NCI-H524 (cell line): Measurements from ENCODE around the gene TOE1.
"Not testable (repeated sequence)": the region's sequence is repeated elsewhere in the genome, so short reads cannot be mapped to it uniquely, and the experiment has no call there.

Source experiments
- DNase-seq, 2 experiments: peaks; one replicate each; lab custom pipeline; 2025; lab: John Stamatoyannopoulos, UW

Gene TOE1

GRCh38 chr1:45339789-45340558 is at the start of gene TOE1, which contains the start of gene MUTYH:
Gene TOE1 (plus strand): TSS chr1:45340170. CDS start chr1:45340253, 83 bp downstream.
Gene MUTYH (minus strand): TSS chr1:45340440. CDS start chr1:45334505, 5,935 bp downstream.
- peak; percentile 92 for DNase-seq

- DNase-seq = not testable (repeated sequence)
Observed at GRCh38 chr1:45291002-45291401, 49.0 kb upstream of the TOE1 start.

GRCh38 chr1:45291716-45292115 is 48.3 kb upstream of the TOE1 start:
- no peak for DNase-seq

GRCh38 chr1:45297666-45298356 is 42.2 kb upstream of the TOE1 start:
- DNase-seq = no peak

GRCh38 chr1:45299296-45299695 is 40.7 kb upstream of the TOE1 start:
- no peak for DNase-seq

- peak; percentile 47 to 80 for DNase-seq
Observed at GRCh38 chr1:45299981-45300668, 39.8 kb upstream of the TOE1 start.

GRCh38 chr1:45300669-45300997 is 39.3 kb upstream of the TOE1 start:
- no peak for DNase-seq

- DNase-seq = no peak
Observed at GRCh38 chr1:45302505-45303150, 37.3 kb upstream of the TOE1 start.

GRCh38 chr1:45303520-45304310 is 36.3 kb upstream of the TOE1 start:
- peak; percentile 94 to 96 for DNase-seq

- DNase-seq = peak in 1 of 2 experiments; percentile 52
Observed at GRCh38 chr1:45304311-45305081, 35.5 kb upstream of the TOE1 start.

- DNase-seq = no peak
Observed at GRCh38 chr1:45305231-45305630, 34.7 kb upstream of the TOE1 start.

GRCh38 chr1:45306319-45306718 is 33.7 kb upstream of the TOE1 start:
- DNase-seq = no peak

GRCh38 chr1:45306905-45307304 is 33.1 kb upstream of the TOE1 start:
- DNase-seq = no peak

GRCh38 chr1:45314266-45314665 is 25.7 kb upstream of the TOE1 start:
- DNase-seq = no peak

- DNase-seq = no peak
Observed at GRCh38 chr1:45317166-45317565, 22.8 kb upstream of the TOE1 start.

- no peak for DNase-seq
Observed at GRCh38 chr1:45319761-45320160, 20.2 kb upstream of the TOE1 start.

GRCh38 chr1:45321444-45321843 is 18.5 kb upstream of the TOE1 start:
- DNase-seq = no peak

- DNase-seq = no peak
Observed at GRCh38 chr1:45322486-45323040, 17.4 kb upstream of the TOE1 start.

GRCh38 chr1:45325851-45326506 is 14.0 kb upstream of the TOE1 start:
- peak in 1 of 2 experiments; percentile 16 for DNase-seq
